Hypothalamus (tissue), 51 donors: ENCODE results near the gene ADAMTS17.

Experiments used
- DNase-seq, 51 donors: peaks; one replicate each; lab custom pipeline; 2025; lab: John Stamatoyannopoulos, UW

Gene ADAMTS17

GRCh38 chr15:100255644-100256043 lies 86.1 kb downstream of the ADAMTS17 start:
- DNase-seq: no peak

GRCh38 chr15:100254691-100255090 lies 87.1 kb downstream of the ADAMTS17 start:
- no peak for DNase-seq

GRCh38 chr15:100254285-100254684 lies 87.5 kb downstream of the ADAMTS17 start:
- no peak for DNase-seq

- DNase-seq: no peak
Observed at GRCh38 chr15:100253640-100254039, 88.1 kb downstream of the ADAMTS17 start.

- DNase-seq: no peak
Observed at GRCh38 chr15:100252779-100253417, 88.9 kb downstream of the ADAMTS17 start.

GRCh38 chr15:100252359-100252758 lies 89.4 kb downstream of the ADAMTS17 start:
- no peak for DNase-seq

- no peak for DNase-seq
Observed at GRCh38 chr15:100250176-100250800, 91.5 kb downstream of the ADAMTS17 start.

- DNase-seq: no peak
Observed at GRCh38 chr15:100249096-100249815, 92.5 kb downstream of the ADAMTS17 start.

GRCh38 chr15:100248236-100248635 lies 93.5 kb downstream of the ADAMTS17 start:
- DNase-seq: no peak

GRCh38 chr15:100247228-100248225 lies 94.2 kb downstream of the ADAMTS17 start:
- DNase-seq: no peak

GRCh38 chr15:100245855-100246254 lies 95.9 kb downstream of the ADAMTS17 start:
- DNase-seq: no peak

- DNase-seq: no peak
Observed at GRCh38 chr15:100245487-100245820, 96.3 kb downstream of the ADAMTS17 start.

GRCh38 chr15:100244796-100245486 lies 96.8 kb downstream of the ADAMTS17 start:
- DNase-seq: no peak

- DNase-seq: no peak
Observed at GRCh38 chr15:100242989-100243388, 98.8 kb downstream of the ADAMTS17 start.

- peak in 26 of 51 donors; percentile 13 to 70 (median 36) for DNase-seq
Observed at GRCh38 chr15:100241572-100242482, 99.9 kb downstream of the ADAMTS17 start.

GRCh38 chr15:100236981-100237720 lies 104.6 kb downstream of the ADAMTS17 start:
- no peak for DNase-seq

- no peak for DNase-seq
Observed at GRCh38 chr15:100235030-100235617, 106.7 kb downstream of the ADAMTS17 start.
